SKM-1 (cell line): ENCODE data around the gene TRPC4.

Experiments
- DNase-seq: peaks from one replicate; lab custom pipeline; 2025; ENCODE audit not compliant: unreplicated experiment; lab: John Stamatoyannopoulos, UW

The TRPC4 gene

DNA sequence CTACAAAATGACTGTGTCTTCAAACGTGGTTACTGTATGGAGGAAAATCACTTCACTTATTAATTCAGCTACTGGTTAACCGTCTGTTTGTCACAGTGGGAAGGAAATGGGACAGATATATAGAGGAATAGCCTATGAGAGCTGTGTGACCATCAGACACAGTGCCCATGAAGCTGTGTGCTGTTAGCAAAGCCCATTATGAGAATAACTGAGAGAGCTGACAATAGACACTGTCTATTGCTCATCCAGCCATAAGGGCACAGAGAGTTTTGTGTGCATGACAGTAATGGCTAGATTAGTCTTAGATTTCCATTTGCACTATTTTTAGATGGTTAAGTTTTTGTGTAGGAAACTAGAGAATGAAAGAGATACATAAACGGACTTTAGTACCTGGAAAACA lies 206.9 kb downstream of the TRPC4 start:
- DNase-seq = no peak

DNA sequence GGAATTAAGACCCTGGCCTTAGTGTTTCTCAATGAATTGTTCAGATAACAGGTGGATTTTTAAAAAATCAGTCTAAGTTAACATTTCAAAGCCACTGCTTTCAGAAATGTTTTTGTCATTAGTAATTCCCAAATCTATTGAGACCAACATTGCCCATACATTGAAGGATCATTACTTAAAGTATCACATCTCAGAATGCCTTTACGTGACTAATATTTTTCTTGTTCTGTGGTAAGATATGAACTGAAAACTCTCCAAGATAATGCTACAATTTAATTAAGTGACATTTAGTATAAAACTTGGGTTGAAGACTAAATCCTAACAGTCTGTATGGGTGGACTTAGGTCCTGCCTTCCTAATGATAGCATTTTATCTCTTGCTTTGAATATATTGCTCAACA lies 211.6 kb downstream of the TRPC4 start:
- no peak for DNase-seq

DNA sequence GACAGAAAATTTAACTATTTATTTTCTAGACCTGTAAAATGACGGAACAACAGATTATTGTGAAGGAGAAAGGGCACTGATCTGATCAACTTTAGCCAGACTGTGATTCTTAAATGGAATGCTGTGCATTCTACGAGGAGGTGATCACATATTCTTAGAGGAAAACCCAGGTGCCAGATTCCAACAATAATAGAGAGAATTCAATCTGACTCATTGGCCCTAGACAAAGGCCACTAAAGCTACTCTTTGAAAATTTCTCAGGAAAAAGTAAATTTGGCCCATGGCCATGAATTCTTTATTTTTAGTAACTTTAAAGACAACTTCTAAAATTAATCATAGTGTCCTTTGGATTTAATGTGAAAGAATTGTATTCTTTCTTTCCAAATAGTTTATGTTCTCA lies 212.4 kb downstream of the TRPC4 start:
- no peak for DNase-seq

DNA sequence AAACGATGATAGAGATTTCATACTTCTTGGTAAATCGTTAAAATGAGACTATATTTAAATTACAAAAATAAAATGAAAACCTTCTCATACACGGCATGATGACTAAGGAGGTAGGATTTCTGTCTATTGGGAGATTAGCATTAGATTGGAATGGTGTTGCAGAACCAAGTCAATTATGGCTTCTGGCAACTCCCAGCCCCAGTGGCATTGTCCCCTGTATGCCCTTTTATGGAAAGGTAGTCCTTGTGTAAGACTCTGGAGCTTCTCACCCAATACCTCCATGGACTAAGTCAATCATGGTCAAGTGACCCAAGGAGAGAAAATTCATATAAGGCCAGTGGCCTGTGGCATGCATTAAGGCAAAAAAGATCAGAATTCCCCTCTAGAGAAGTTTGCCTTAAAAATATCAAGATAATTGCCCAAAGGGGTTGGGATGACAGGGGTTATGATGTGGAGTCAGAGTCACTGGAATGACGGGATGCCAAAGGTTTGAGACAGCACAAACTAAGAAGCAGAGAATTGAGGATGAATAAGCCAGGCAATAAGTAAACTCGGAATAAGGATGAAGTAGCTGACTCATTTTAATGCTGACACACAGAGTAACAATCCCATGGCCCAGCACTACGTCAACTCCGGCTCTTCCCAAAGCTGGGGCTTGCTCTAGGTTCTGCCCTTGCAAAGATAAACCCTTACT lies 213.2 kb downstream of the TRPC4 start:
- no peak for DNase-seq

DNA sequence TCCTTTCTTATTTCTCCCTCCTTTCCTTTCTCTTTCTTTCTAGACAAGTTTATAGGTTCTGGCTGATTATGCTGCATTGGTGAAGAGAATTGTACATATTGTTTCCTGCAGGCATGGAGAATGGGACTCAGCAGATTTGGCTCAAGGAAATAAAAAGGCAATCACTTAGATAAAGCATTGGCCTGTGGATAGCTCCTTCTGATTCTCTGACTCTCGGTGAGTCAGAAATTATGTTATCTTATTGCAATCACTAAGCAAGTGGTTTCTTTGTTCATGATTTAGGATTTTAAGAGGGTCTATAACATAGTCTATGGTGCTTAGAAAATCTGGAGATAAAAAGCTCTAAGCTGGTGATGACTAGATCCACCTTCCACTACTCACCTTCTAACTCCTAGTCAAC lies 217.0 kb downstream of the TRPC4 start:
- no peak for DNase-seq

DNA sequence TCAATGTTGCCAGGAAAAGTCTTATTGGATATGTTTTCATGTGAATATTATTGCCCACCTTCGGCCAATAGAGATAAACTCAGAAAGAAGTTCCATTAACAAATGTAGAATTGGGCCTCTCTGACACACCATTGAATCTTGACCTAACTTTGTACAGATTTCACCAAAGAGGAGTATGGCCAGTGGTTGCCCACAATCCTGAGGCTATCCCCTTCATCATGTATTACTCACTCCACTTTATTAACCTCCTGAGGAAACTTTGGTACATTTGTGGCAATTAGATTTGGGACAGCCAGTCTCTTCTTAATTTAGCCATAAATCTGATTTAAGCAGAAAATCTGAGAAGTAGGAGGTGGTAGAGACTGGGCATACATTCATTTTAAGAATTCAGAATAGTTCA lies 217.7 kb downstream of the TRPC4 start:
- DNase-seq = no peak

DNA sequence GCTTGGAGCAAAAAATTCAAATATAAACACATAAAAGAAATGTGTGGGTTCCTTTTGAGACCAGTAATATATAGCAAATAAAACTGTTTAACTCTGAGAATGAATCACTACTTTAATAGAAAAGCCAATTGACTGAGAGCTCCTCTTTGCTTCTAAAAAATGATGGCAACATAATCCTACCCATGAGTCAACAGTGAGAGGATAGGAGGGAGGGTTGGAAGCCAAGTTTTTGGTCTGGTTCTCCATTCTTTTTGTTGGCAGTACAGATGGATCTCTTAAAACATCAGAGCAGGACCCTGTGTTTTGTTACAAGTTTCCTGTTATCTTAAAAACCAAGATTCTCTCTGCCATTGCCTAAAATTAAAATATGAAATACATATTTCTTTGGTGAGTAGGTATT lies 221.0 kb downstream of the TRPC4 start:
- DNase-seq = no peak

DNA sequence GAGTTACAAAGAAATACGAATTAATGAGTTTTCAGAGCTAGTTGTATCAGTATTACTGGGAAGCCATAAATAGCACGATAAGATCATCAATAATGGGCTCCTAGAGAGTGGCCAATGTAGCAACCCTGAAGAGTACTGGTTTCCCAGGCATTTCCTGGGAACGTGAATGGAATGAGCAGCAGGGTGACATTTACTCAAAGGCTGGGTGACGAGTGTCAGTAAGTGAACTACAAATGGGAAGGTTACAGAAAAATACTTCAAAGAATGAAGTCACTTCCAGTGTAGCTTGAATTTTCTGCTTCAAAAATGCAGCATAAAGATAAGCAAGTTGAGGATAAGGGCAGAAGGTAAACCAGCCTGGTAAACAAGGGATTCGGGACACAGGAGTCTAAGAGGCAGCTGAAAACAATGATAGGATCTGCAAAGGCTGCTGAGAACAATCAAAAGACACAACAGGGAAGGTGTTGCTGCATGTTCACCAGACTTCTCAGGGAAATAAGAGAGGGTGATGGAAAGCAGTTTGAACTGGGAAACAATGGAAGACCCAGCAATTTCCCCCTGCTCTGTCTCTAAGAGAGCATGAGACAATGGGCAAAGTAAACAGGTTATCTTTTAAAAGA lies 222.4 kb downstream of the TRPC4 start:
- no peak for DNase-seq

DNA sequence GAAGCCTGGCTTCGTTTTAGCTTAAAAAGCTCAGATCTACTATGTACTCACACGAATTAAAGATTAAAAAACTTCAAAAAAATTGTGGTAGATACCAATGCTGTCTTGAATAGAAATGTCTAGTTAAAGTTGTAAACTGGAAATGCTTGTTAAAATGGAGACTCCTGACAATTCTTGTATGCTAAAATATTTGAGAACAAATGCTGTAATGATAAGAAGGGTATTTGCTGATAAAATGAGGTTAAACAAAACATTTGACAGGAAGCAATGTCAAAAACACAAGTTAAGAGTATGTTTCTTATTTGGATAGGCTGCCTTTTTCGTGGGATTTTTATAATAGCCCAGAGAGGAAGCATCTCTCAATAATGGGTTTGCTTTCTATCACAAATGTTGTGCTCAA lies 223.0 kb downstream of the TRPC4 start:
- DNase-seq = no peak

DNA sequence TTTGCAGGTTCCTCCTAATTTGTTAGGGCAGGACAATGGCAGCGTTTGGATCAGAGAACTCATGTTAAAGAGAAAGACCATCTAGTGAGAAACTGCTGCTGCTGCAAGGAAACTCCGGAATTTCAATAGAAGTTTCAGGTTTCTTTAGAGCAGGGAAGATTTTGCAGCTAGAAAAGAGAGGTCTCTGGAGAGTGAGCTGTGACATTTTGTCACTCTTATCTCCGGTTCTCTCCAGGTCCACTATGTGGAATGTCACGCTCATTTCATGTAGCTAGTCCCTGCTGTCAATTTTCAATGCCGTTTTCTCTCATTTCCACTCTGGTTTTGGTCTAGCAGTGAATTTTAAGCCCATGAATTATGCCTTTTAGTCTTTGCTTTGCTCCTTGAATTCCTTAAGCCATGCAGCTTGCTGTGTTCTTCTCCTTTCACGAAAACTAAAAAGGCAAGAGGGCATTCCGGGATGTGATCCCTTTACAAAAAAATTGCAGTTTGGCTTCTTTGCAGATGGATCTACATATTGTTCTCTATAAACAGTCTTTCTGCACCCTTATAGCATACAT lies 224.3 kb downstream of the TRPC4 start:
- no peak for DNase-seq

DNA sequence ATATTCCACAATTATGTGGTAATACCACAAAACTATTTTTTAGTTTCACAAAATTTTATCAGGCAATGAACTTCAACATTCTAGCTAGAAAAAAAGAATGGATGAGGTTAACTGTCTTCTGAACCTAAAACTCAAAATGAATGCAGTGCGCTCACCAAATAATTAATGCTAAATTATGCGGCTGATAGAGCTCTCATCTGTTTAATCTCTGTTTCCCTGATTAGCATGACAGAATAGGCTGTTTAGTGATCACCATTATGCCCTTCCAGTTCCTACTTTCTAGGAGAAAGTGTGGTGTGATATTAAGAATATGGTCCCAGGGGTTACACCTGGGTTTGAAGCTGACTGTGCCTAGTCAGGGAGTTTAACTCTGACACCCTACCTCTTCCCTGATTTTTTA lies 228.2 kb downstream of the TRPC4 start:
- DNase-seq = no peak

DNA sequence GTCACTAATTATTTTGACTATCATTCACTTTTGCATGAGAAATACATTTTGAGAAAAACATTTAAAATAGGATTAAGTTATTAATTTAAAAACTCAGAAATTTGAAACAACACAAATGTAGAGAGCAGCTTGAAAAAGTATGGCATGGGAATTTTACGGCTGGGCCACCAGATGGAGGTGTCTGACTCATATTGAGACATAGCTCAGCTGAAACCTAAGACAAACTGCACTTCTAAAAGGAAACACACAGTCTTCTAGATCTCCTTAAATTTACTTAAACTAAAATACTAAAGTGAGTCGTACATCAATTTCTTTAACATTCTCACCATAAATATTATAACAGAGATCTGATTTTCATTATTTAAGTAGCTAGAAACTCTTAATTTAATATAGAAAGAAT lies 229.1 kb downstream of the TRPC4 start:
- peak; percentile 48 for DNase-seq

DNA sequence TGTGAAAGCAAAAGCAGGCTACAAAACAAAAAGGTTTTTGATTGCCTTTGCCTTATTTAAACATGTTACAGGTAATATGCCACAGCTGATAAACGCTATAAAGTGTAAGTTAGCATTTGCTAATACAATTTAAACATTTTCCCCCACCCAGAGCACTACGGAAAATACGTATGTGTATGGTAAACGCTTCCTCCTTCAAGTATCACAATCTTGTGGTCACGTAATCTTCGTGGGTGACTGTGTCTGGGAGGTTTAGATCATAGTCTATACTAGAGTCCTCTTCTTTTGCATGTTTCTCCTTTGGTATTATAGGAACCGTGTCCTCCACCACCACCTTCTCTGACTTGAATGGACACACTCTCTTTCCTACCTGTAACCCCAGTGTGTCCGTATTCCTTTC lies 232.9 kb downstream of the TRPC4 start:
- DNase-seq = no peak

DNA sequence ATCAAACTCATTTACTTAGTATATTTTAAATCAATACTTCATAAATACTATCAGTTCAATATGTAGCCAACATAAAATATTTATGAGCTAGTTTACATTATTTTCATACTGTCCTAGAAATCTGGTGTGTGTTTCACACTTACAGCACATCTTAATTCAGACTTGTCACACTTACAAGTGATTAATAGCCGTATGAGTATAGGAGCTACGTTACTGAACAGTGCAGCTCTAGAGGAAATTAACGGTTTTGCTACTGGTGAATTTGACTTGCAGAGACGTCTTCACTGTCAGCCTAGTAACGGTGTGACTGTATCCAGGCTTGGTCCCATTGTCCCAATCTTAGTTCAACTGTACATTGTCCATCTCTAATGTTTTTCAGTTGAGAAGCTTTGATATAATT lies 237.3 kb downstream of the TRPC4 start:
- DNase-seq = no peak

DNA sequence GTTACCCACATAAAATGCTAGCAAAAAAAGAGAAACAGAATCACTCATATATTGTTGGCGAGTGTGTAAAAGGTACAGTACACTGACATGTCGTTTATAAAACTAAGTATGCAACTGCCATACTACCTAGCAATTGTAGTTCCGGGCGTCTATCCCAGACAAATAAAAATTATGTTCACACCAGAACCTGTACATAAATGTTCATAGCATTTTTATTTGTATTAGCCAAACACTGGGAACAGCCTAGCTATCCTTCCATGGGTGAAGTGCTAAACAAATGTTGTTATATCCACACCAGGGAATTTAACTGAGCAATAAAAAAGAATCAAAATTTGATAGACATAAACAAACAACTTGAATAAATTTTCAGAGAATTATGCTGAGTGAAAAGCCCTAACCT lies 242.1 kb downstream of the TRPC4 start:
- DNase-seq = no peak

DNA sequence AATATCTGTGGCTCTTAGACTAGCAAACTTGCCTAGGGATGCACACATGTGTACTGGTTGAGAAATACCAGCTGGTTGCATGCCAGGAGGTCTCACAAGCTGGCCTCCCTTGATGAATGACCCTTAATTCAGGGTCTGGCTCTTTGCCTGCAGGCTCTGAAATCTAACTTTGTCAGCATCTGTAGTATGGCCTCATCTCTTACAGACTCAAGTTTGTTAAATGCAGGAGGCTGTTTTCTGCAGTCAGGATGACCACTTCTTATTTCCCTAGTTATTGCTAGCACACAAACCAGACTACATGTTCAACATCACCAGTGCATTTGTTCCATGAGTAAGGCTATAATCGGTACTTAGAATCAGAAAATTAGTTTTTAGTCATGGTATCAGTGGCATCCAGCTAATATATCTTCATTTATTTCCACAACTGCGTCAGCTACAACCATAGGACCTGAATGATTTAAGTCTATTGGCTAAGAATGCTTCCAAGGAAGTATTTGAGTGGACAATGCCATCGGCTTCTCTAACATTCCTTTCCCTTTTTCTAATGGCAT lies 247.7 kb downstream of the TRPC4 start:
- no peak for DNase-seq

DNA sequence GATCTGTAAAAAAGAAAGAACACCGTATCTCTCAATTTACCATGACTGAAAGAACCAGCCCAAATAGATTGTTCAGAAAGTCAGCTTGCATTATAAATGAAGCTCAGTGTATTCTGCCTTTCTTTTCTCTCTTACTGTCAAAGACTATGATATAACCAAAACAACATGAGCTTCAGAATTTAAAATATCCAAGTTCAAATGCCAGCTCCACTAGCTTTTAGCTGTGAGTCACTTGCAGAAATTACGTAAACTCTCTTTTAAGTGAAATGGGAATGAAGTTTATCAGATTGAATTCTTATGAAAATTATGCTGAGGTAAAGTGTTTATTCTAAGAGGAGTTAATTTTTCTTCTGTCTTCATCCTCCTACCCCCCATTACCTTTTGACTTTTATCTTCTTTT lies 251.0 kb downstream of the TRPC4 start:
- DNase-seq = no peak

DNA sequence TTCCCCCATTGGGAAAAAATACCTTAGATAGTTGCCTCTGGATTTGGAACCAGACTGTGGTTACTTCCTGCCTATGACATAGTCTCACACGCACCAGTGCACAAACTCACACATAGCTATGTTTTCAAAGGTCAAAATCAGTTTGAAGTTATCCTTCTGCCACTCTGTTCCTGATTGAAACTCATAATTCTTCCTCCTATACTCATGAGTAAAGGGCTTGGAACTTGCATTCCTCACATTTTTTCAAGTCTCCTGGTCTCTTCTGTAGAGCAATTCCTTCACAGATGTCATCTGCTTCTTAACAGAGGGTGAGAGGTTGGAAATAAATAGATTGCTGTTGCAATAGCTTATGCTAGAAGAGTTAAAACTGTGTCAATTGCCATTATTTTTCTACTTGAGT lies 252.4 kb downstream of the TRPC4 start:
- no peak for DNase-seq

DNA sequence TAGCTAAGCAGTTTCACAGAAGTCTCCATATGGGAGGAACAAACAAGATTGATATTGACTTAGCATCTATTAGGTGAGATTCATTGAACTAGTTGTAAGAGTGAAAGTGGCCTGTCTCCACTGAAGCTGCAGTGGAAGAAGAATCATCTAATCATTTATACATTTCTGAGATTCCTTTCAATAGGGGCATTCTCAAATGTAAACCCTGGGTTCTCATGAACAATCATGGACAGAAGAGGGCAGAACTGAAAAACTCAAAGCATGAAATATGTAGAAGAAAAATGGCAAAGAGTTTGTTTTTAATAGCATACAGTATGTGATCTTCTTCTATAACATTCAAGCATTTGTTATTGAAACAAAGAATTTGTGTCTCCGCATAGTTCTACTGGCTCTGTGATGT lies 253.4 kb downstream of the TRPC4 start:
- no peak for DNase-seq

DNA sequence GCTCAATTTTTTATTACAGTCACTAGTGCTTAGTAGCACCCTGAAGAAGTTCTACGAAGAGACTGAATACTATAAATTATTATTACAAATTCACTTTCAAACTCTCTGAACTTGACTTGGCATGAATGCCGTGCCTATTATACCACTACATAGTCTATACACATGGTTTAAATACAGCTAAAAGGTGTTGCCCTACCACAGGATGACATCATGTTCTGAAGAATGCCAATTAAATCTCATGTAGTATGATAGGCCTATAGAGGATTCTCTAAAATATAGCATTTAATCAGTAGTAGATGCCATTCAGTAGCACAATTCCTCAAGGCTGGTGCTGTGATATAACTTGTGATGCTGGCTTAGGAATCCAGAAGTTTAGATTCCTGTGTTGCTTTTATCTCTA lies 254.3 kb downstream of the TRPC4 start:
- DNase-seq = no peak

DNA sequence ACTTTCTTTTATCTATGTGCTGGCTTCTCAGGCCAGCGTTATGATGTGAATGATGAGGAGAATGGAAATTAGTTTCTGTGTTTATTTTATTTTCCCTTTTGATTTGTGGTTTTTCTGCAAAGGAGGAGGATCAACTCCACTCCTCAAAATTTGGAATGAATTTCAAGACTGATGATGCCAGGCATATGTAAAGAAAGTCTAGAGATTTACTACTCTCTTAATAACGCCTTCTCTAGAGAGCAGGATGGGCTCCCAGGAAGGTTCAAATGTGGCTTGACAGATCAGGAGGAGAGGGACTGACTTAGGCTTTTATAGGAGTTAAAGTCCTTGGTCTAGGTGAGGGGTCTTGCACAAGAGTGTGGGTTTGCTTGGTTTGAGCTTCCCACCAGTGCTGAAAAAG lies 255.9 kb downstream of the TRPC4 start:
- DNase-seq = no peak

DNA sequence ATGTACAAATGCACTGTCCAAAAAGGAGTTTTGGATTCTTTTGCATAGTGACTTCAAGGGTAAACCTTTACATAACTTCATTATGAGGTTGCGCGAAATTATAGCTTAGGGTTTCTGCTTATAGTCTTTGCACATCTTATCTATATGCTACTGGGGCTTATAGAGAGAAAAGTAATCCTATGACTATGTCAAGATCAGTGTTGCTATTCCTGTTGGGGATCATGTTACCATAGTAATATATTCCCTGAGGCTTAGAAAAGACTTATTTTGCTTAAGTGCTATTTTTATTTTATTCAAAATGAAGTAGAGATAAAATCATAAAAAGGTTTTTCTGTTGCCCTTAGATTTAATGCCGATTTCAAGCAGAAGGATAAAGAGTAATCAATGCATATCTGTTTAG lies 256.3 kb downstream of the TRPC4 start:
- no peak for DNase-seq
